NCI-H146 (cell line): ENCODE data around the gene MGAT4C.
A peak's percentile ranks its signal among the peaks of the same experiment; 100 is the strongest.
"Not testable (repeated sequence)": the region's sequence is repeated elsewhere in the genome, so short reads cannot be mapped to it uniquely, and the experiment has no call there.

Experiments
- DNase-seq: peaks from one replicate; lab custom pipeline; 2025; lab: John Stamatoyannopoulos, UW

Gene MGAT4C

DNA sequence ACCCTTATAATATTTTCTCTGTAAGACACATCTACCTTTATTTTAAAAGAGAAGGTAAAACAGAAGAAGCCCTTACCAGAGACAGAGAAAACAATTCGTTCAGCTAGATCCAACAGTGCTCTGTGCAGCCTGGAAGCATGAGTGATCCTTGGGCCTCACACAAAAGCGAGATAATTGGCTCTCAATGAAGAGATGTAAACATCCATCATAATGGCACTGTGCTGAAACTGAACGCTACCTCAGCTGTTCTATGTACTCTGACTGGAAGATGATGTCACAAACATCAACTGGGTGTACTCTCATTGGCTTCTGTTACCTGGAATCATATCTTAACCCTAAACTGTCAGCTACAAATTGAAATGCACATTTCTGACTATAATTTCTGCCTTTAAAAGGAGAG lies at the start of gene MGAT4C:
Gene MGAT4C, minus strand, starts transcription at position 229 of the 400 bp plus-strand sequence.
- DNase-seq, result peak; percentile 97

DNA sequence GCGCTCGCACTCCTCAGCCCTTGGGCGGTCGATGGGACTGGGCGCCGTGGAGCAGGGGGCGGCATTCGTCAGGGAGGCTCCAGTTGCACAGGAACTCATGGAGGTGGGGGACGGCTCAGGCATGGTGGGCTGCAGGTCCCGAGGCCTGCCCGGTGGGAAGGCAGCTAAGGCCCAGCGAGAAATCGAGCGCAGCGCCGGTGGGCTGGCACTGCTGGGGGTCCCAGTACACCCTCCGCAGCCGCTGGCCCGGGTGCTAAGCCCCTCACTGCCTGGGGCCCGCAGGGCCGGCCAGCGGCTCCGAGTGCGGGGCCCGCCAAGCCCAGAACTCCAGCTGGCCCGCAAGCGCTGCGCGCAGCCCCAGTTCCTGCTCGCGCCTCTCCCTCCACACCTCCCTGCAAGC lies 40.2 kb upstream of the MGAT4C start:
- not testable (repeated sequence) for DNase-seq

DNA sequence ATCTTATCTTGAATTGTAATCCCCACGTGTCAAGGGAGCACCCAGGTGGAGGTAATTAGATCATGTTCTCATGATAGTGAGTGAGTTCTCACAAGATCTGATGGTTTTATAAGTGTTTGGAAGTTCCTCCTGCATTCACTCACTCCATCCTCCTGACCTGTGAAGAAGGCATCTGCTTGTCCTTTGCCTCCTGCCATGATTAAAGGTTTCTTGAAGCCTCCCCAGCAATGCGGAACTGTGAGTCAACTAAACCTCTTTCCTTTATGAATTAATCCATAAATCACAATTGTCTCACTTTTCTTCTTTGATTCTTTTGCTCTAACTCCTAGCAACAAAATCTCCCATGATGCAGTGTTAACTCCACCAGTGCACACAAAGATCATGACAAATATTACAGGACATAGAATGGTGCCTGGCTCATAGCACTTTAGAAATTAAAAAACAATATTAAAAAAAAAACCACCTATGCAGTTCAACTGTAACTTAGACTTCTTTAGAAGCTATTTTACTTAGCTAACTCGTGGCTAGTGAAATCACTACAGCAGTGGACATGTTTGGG lies 37.6 kb upstream of the MGAT4C start:
- no peak for DNase-seq

DNA sequence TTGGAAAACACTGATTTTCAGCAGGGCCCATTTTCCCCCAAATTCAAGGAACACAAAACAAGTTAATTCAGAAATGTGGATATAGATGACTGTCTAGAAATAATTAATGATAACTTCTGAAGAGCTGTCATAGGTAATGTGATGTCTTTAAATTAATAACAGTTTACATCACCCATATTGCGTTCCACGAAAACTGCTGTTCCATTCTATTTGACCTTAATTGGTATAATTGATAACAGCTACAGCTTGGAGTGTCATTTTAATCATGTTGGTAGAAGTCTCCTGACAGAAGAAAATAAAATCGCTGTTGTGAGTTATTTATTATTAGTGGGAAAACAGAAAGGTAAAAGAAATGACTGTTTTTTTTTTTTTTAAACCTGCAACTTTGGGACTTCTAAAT lies 36.3 kb upstream of the MGAT4C start:
- no peak for DNase-seq

DNA sequence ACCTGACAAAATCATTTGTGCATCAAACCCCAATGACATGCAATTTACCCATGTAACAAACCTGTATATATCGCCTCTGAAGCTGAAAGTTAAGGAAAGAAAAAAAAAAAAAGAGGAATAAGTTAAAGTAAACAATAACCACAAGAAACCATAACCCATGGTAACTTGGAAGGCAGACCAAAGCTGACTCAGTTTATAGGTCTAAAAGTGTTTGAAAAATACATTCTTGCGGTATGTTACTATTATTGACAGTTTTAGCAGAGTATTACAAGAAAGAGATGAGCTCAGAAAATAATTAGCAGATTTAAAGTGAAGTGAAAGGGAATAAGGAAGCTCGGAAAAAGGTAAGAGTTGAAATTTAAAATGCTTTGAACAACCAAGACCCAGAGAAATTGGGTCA lies 34.4 kb upstream of the MGAT4C start:
- DNase-seq, result no peak

DNA sequence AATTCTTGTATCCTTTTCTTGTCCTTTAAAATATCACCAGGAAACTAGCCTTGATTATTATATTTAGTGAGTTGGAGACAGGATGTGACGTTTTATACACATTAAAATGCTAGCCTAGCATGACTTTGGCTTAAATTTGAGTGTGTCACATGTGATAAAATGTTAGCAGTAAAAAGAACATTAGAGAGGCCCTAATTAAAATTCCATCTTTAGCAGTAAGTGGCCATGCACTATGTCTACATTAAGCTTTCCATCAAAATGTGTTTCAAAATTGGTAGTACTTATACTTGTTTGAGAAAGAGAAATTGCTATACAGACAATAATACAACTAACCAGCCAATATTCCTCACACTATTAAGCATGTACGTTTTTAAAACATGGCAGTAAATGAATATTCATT lies 29.9 kb upstream of the MGAT4C start:
- DNase-seq, result no peak

DNA sequence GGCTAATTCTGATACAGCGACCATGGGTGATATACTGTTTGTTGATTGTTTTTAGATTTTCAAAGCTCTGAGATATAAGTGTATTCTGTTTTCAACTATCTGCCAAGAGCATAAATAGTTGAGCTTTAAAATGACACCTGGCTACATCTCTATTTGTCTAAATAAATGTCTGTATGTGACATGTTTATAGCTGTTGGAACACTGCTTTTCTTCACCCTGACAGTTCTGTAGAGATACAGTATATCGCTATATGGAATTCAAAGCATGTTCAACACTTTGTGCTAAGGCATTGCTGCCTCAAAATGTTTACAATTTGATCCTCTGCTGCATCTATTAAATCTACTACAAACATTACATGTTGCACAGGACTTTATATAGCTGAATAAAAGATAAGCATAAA lies 27.4 kb upstream of the MGAT4C start:
- no peak for DNase-seq

DNA sequence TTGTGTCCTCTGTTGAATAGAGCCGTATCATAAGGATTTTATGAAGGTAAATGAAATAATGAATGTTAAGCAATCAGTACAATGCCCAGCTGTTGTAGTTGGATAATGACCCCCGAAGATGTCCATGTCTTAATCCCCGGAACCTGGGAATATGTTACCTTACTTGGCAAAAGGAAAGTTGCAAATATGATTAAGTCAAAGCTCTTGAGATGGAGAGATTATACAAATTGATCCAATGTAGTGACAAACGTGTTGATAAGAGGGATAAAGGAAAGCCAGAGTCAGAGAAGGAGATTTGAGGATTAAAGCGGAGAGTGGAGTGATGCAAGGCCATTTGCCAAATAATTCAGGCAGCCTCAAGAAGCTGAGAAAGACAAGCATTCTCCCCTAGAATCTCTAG lies 19.2 kb upstream of the MGAT4C start:
- no peak for DNase-seq

DNA sequence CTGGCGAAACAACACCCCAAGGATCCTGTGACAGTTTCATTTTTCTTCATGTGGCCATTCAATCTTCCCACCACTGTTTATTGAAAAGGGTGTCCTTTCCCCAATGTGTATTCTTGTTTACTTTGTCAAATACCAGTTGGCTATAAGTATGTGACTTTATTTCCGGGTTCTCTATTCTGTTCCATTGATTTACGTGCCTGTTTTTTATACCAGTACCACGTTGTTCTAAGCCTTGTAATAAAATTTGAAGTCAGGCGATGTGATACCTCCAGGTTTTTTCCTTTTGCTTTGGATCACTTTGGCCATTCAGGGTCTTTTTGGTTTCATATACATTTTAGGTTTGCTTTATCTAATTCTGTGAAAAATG lies 9.1 kb upstream of the MGAT4C start:
- no peak for DNase-seq

DNA sequence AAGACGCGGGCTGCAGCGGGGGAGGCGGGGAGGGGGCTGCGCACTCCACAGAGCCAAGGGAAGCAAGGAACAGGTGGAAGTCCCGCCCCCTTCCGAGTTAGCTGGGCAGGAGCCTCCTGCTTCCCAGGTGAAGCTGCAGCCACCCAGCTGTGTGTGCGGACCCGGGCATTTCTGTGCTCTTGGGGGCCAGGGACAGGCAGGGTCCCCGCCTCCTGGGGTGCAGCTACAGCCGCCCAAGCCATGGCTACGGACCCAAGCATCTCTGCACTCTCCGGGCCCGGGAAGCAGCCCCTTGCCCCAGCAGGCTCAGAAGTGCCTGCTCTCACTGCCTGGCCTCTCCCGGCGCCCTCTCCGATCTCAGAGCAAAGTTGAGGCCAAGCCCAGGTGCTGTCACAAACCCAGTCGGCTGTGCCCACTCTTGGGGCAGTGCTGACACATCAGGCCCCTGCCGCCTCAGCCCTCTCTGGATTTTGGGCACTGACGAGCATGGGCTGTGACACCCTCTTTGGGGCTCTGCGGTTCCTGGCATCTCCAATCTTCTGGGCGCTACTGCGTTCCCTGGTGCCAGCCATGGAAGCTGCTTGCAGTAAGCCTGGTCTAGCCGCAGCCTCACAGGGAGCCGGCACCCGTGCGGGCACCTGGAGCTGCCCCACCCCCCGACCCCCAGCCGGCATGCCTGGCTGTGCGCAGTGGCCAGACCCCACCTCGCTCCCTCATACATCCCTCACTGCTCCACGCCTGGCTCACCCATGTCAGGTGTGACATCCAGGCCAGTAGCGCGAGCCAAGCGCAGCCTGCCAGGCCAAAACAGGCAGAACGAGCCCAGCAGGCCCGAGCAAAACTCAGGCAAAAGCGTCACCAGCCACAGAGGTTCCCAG lies 8.5 kb upstream of the MGAT4C start:
- DNase-seq, result no peak

DNA sequence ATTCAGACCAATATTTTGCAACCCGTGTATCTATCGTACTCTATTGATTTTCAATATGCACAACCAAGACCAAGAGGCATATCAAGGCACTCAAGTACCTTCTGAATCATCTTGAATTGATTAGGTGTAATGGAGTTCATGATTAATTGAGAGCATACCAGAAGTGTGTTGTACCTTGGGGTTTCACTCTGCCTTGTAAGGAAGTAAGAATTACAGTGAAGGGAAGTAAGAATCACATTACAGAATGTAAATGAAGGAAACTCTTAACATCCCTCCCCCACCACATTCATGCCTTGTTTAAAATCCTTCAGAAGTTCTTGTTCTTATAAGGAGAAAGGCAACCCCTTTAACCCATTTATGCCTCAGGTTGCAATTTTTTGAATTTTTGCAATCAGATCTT lies 5.4 kb upstream of the MGAT4C start:
- DNase-seq, result no peak

DNA sequence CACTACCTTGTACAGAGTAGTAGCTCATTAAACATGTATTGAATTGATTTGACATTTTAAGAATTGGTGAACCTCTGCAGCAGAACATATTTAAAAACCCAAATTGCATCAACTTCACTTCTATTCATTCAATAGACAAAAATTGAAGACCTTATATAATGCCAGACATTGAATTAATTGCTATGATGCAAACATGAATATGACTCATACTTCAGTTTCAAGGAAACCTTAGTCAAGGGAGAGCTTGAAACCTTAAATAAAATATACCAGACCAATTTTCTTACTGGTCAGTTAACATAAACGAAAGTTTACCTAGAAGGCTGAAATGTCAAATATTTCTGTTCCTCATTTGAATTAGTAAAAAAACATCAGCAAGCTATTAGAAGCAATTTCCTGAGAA lies 5.0 kb upstream of the MGAT4C start:
- no peak for DNase-seq

DNA sequence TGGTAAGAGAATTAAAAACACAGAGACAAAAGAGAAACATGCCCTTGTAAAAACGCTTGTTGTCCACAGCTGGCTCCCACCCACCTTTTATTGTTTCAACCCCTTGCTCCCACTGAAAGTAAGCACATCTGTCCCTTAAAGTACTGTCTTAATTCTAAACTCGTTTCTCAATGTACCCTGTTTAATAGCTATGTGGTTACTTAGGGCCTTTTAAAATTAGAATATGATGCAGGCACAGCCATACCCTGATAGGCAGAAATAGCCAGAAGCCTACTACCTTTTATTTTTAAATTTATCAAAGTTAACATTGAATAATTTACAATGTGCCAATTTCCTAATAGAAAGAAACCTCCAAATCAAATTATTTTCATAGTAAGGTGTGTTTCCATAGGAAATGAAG lies 4.0 kb upstream of the MGAT4C start:
- DNase-seq, result no peak

DNA sequence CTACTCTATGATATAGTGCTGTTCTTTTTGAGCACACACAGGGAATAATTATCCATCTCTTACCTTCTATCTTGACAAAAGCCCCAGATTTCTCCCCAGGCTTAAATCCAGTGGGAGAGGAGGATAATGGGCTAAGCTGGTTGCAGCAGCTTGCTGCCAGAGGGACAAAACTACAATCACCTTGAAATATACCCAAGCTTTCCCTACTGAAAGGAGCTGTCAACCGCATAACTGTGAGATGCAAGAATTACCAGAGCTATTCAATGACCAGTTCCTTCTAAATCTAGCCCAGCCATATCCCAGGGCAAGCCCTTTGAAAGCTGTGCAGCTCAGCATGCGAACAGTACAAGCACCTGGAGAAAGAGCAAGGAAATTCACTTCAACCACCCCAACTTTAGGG lies 943 bp upstream of the MGAT4C start:
- peak; percentile 48 for DNase-seq

DNA sequence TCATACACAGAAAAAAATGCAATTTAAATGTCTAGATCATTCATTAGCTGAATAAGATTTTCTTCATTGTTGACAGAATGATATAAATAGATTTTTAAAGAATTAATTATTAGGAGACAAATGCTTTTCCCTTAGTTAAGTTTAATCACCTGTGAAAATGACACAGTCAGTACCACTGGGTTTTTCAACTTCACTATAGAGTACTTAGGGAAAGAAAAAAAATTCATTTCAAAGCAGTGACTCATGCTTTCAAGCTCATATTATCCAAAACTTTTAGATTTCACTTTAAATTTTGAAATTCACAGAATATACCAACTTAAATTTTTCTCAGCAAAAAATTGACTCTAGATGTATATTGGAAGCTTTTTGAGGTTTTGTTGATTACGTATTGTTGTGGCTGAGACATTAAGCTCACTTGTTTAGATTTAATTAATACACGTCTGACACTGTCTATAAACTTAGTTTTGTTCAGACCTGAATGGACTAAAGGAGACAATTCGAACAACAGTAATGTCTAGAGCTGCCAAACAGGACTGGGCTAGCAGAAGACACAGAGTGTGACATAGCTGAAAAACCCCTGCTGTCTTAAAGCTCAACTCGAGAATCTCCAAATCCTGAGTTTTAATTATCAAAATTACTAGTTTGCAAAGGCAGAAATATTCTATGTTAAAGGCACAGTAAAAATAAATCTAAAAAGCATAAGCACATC lies 1.6 kb downstream of the MGAT4C start:
- DNase-seq, result peak; percentile 30

DNA sequence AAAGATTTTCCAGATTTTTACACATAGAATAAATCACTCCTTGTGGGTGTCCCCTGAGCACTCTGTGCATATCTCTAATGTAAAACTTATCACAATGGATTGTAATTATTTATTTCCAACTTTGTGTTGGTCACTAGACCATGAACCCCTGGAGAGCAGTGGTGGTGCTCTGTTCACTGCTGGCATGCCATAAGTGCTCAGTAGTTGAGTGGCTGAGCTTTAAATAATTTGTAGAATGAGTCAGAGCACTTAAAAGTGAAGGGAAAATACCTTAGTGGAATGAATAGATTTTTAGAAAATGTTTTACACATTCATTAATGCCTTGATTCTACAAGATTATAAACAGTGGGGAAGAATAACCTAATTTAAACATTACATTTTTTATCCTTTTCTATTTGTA lies 6.3 kb downstream of the MGAT4C start:
- DNase-seq, result no peak

DNA sequence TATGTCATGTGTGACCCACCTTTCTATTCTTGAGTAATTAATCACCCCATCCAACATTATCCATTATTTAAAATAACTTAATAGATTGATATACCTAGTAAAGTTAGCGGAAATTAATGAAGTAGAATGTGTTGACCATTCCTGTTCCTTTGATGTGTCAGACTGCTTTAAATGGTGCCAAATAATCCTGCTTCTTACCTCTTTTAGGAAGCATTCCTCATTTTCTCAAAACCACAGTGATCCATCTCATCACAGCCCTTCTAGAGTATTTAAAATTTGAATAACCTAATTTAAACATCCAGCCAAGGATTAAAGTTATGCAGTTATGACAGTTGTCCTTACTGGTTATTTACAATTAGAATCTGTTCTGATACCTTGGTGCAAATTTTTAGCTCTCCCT lies 6.9 kb downstream of the MGAT4C start:
- no peak for DNase-seq

DNA sequence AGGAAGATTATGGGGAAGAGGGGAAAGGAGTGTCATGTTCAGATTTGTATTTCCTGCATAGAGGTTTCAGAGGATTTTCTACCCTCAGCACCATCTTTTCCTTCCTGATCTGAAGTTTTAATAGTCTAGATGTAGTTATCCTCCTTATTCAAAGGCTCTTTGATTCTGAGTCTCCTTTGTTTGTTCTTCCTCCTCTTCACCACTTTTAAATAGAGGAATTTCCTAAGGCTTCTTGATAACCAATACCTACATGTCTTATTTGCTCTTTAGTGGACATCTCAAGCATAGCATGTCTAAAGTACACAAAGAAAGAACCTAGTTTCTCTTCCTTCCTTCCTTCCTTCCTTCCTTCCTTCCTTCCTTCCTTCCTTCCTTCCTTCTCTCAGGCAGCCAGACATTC lies 8.3 kb downstream of the MGAT4C start:
- DNase-seq, result no peak

DNA sequence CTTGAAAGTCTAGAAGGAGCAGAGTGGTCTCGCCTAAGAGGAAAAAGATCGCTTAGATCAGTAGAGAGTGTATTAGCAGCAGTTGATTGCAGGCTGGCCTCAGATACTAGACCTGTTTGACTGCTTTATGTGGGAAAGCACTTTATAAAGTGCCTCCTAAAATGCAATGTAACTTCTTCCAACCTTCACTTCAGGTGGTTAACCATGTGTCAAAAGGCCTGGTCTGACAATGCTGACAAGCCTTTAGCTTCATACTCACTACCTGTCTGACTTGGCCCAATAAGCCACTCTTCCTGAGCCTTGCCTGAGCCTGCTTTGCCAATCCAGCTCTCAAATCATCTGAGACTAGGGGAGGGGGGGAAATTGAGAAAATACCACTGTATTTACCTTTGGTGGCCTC lies 14.6 kb downstream of the MGAT4C start:
- no peak for DNase-seq

DNA sequence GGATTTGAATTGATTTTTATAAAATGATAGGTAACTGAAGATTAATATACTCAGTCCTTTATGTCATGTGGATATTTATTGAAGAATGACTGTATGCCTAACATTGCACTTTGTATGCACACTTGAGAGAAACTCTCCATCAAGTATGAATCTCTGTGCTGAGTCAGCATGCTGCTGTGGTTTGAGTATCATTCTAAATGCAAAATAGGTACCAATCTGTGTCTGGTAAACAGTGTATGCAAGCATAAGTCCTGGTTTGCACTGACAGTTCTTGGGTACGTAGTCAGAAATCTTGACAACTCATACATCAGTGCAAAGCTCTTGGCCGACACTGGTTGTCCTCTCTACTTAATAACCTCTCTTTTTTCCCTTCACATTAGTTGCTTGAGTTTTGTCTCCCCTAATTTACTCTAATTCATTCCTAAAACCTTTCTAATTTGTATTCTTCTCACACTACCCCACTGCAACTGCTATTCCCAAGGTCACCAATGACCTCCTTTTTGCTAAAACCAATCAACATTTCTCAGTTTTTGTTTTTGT lies 21.8 kb downstream of the MGAT4C start:
- DNase-seq, result no peak

DNA sequence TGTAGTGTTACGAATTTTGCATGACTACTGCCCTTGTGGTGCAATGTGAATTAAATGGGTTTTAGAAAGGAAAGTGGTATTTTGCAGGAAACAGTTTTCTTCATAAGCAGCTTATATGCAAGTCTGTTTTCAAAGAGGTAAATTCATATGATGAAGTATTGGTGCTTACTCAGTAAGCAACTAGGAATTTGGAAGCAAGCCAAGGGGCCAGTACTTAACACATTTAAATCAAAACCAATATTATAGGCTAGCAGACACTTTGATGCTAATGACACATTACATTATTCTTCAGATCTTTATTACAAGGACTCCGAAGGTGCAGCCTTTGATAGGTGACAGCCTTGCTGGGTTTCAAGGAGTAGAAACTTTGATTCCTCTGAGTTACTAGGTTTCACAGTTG lies 23.1 kb downstream of the MGAT4C start:
- DNase-seq, result peak; percentile 28

DNA sequence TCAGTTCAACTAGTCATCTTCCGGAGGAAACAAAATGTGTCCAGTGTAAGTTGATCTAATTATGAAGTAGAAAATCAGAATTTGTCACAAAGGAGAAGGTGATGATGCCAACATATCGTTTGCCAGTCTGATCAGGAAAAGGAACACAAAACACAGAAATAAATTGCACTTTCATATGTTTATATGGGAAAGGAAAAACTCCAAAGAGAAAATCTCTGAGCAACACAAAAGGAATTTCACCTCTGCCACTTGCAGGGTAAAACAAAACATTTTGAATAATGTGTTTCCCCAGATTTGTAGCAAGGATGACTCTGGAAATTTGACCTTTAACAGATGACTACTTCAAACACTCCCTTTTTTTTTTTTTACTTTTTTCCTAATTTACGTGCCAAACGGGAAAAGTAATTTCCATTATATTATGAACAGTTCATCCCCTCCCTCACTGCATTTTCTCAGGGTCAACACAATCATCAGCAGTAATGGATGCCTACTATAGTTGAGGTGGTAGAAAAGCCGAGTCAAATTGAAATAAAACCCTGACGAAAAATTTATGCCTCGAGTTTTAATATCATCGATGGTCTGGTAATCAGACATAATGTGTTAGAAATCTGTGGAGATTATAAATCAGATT lies 25.6 kb downstream of the MGAT4C start:
- DNase-seq, result no peak

DNA sequence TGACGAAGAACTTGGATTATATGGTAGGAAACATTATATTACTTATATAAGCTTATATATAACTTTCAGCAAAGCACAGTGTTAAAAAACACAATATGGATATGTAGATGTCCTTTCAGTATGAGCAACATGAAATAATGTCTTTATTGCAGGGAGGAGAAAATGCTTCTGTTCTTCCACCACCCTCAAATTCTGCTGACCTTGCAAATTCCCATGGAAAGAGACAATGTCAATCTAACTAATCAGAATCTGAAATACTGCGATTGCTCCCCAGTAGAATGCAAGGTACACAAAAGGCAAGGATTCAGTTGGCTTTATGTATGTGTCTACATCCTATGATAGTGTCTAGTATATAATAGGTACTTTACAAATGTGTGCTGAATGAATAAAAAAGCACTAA lies 26.4 kb downstream of the MGAT4C start:
- DNase-seq, result no peak
